T follicular helper cell (primary cell): Measurements from ENCODE around the gene ADGRB3.

Experiments
- DNase-seq: peaks from one replicate; pipeline ENCODE4 v3.0.0-alpha.2; 2020; ENCODE audit warnings: low read depth

Gene ADGRB3

GRCh38 chr6:69027861-69028260 is 392.8 kb downstream of the ADGRB3 start:
- DNase-seq: no peak

GRCh38 chr6:69038841-69039240 is 403.8 kb downstream of the ADGRB3 start:
- DNase-seq: no peak

GRCh38 chr6:69042297-69042696 is 407.2 kb downstream of the ADGRB3 start:
- DNase-seq: no peak

GRCh38 chr6:69044534-69044933 is 409.5 kb downstream of the ADGRB3 start:
- no peak for DNase-seq

- DNase-seq: no peak
Measured at GRCh38 chr6:69059413-69059812, 424.3 kb downstream of the ADGRB3 start.

- DNase-seq: no peak
Measured at GRCh38 chr6:69061066-69061465, 426.0 kb downstream of the ADGRB3 start.

DNA sequence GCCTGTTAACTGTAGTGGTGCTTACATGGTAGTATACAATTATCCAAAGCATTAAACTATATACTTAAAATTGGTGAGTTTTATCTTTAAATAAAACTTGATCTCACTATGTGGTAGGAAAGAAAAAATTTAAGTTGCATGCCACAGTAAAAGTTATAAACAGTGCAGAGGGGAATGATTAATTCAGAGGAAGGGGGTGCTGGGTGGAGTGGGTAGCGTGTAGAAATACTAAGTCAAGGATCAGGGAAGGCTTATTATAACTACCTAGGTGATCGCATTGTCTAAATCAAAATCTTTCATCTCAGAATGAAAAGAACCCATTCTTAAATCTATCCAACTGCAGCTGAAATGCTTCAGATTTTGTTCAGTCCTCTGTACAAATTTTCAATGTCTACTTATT is 428.3 kb downstream of the ADGRB3 start:
- DNase-seq: no peak

- no peak for DNase-seq
Measured at GRCh38 chr6:69064226-69064625, 429.1 kb downstream of the ADGRB3 start.

- DNase-seq: no peak
Measured at GRCh38 chr6:69069881-69070280, 434.8 kb downstream of the ADGRB3 start.

DNA sequence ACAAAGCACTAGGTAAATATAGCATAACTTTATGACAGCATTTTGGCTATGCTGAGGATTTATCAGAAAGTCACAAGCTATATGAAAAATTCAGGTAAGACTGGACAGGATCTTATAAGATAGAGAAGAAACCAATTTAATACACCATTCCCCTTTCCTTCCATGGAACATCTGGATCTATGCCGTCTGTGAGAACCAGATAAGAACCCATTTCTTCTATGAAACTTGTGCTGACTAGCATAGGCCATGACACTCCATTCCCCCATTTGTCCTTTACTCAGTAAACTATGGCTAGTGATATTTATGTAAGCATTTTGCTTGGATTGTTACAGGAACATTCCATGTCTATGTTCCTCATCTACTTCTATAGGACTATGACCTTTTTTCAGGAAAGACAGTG is 437.7 kb downstream of the ADGRB3 start:
- DNase-seq: no peak

DNA sequence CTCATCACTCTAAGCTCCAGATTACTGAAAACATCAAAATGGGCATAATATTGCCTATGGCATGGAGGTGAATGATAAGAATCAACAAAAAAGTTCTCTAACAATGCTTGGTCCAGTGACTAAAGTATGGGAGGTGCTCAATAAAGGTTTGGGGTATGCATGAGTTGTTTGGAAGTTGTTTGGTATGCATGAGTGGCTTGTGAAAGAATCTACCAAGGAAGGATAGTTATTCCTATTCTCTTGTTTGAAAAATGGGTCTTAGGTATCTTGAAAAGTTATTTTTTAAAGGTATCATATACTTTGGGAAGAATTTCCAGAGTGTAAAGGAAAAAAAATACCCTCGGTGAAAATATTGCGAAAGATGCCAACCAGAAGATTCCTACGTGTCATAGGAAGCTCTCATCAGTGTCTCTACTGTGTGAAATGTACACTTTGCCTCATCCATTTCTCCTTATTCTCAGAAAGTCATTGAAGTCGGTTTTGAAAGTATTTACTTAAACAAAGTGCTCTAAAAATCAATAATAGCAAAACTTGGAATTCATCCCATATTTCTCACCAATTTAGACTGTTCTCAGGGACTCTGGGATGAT is 449.8 kb downstream of the ADGRB3 start:
- no peak for DNase-seq

DNA sequence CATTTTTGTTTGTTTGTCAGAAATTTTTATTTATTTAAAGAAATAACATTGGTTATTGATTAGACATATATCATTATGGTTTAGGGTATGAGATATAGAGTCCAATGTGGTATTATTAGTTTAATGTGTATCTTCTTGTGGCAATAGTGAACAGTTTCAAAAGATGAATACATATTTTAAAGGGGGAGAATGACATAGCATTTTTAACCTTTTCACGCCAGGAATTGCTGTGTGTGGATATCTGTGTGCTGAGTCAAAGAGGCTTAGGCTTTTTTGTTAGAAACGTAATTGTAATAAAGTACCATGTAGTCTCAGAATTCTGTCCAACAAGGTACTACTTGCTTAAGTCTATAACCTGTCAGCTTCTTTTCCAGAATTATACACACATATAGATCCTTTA is 451.6 kb downstream of the ADGRB3 start:
- no peak for DNase-seq

DNA sequence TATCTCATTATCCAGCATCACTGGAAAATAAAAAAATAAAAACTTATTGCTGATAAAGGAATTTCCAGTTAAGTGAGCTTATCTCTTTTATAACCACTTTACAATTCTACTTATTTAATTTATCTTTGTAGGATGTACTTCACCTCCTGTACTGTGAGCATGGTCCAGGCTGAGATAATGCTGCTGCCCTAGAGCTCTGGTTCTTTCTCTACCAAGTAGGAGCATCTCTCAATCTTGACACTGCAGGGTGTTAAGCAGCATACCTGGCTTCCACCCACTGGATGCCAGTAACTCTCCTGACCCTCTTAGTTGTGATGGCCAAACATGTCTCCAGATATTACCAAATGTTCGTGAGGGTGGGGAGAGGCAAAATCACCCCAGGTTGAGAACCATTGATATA is 454.5 kb downstream of the ADGRB3 start:
- no peak for DNase-seq

DNA sequence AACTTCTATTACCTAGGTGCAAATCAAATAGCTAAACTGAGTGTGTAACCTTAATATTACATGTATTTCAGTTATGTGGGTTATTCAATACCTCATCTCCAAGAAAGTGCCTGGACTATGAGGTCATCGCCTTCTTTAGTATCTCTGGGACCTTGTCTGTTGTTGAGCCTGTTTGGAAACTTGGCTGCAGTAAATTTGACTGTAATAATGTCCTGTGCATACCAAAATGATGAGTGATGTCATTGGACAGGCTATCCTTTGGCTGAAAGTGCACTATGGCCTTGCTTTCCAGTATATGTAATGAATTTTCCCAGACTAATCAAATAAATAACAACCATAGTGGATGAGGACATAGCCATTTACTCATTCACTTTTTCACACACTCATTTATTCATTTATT is 455.1 kb downstream of the ADGRB3 start:
- DNase-seq: no peak

DNA sequence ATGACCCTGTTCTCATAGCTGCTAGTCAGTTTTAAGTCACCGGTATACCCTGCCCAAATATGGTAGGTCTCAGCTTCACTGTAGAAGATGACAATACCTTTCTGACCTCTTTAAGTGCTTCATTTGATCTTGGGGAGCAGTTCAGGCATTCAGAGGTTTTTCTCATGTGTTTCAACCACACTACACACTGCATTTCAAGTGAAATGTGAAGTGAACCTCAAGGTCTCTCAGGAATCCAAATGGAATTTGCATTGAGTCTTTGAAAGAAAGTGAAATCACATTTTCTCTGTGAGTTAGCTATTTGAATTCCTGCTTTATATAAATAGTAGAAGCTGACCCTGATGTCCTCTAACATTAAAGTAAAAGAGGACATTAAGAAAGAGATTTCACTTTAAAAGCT is 461.6 kb downstream of the ADGRB3 start:
- no peak for DNase-seq

GRCh38 chr6:69097948-69098347 is 462.9 kb downstream of the ADGRB3 start:
- DNase-seq: no peak

GRCh38 chr6:69098910-69099309 is 463.8 kb downstream of the ADGRB3 start:
- DNase-seq: no peak

GRCh38 chr6:69100772-69101171 is 465.7 kb downstream of the ADGRB3 start:
- no peak for DNase-seq

GRCh38 chr6:69102416-69102815 is 467.3 kb downstream of the ADGRB3 start:
- DNase-seq: no peak

DNA sequence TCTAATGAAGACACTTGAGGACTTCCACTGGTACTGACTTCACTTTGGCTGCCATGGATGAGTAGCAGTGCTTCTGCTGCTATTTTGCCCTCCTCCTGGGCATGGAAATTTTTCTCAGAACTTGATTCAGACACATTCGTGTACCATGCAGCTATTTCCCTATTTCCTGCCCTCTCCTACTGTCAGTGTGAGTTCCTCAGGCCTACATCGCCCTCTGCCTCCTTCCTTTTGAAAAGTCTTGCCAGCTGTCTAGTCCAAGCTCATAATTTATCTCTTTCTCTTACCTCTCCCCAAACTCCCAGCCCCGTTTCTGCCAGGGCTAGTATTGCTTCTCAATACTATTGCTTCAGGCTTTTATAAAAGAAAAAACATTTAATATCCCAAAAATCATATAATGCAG is 470.2 kb downstream of the ADGRB3 start:
- DNase-seq: no peak

DNA sequence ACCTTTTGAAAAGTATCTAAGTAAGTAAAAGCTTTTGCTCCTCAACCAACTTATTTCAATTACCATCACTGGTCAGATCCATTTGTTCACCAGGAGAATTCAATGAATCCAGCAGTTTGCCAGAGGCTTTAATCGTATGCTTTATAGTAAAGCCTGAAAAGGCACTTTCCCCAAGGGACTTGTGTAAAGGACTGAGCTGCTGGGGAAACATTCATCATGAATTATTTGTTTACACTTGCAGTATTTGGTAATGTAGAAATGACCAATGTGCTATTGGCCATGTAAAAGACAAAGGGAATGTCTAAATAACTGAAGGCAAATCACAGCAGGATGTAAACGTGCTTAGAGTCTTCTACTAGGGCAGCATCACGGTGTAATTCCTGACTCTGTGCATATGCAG is 471.4 kb downstream of the ADGRB3 start:
- no peak for DNase-seq

DNA sequence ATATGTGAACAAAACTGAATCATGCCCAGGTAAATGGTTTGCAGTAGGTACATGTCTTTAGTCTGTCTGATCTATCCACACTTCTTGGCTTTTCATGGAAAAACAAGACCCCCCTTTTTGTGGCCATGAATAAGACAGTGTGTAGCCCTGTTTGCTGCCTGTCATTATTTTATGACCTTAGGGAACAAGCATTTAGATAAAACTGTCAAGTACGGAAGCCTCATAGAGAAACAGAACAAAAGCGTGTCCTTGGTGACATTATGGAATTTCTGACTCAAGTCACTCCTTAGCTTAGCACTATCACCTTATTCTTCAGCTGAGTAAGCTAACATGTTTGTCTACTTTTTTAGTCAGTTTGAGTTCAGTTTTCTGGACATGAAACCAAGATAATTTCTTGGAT is 476.2 kb downstream of the ADGRB3 start:
- no peak for DNase-seq

GRCh38 chr6:69116658-69117057 is 481.6 kb downstream of the ADGRB3 start:
- no peak for DNase-seq
